GM12872 (cell line): ENCODE measurements around the gene ZNF521.

Source experiments
- TF ChIP-seq, protein P1 (sequence below): IDR thresholded peaks from 3 replicates; pipeline ENCODE4 v1.5.1; 2011; ENCODE audit warnings: low read depth, mild to moderate bottlenecking, low read length, moderate library complexity; ENCODE audit not compliant: insufficient read depth

The ZNF521 gene

DNA sequence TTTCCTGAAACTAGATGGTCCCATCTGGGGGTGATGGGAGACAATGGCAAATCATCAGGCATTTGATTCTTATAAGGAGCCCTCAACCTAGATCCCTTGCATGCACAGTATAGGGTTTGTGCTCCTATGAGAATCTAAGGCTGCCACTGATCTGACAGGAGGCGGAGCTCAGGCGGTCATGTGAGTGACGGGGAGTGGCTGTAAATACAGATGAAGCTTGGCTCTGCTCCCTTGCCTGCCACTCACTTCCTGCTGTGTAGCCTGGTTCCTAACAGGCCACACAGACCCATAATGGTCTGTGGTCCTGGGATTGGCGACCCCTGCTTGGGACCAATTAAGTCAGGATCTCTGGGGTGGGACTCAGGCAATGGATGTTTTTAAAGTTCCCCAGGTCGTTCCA lies 293.4 kb downstream of the ZNF521 start:
- TF ChIP-seq, protein P1, sequence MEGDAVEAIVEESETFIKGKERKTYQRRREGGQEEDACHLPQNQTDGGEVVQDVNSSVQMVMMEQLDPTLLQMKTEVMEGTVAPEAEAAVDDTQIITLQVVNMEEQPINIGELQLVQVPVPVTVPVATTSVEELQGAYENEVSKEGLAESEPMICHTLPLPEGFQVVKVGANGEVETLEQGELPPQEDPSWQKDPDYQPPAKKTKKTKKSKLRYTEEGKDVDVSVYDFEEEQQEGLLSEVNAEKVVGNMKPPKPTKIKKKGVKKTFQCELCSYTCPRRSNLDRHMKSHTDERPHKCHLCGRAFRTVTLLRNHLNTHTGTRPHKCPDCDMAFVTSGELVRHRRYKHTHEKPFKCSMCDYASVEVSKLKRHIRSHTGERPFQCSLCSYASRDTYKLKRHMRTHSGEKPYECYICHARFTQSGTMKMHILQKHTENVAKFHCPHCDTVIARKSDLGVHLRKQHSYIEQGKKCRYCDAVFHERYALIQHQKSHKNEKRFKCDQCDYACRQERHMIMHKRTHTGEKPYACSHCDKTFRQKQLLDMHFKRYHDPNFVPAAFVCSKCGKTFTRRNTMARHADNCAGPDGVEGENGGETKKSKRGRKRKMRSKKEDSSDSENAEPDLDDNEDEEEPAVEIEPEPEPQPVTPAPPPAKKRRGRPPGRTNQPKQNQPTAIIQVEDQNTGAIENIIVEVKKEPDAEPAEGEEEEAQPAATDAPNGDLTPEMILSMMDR: no peak

DNA sequence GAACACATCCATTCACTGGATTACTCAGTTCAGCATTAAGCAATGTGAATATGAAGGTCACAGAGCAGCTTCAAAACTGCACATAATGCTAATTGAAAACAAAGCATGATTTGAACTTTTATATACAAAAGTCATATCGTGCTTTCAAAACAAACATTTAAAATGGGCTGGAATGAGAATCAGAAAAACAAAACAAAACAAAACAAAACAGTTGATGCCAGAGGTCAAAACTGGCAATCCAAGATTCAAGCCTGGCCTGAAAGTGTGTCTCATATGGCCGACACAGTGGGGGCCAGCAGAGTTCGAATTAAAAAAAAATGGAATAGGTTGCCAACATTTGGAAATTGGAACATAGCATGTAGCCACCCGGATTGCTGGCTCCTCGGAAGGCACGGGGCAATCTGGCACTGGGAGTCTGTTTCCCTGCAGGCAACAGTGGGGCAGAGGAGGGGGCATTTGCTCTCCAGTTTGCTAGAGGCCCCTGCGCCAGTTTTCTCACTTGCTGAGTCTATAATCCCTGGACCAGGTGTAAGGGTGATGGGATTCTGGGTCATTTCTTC lies 294.4 kb downstream of the ZNF521 start:
- TF ChIP-seq, protein P1: no peak

DNA sequence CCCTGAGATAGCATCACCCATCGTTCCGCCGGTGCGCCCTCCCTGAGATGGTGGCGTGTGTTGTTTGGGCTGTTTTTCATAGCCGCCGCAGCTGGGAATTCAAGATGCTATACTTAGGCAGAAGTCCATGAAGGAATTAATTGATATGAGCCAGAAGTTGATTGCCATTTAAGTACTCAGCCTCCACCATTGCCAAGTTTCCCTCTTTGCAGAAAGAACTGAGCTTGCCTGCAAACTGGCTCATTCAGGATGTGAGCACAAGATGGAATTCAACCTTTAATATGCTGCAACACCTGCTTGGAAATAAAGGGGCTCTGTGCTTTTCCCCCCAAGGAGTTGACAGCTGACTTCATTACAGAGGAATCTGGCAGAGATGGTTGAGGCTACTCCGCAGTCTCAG lies 295.5 kb downstream of the ZNF521 start:
- TF ChIP-seq, protein P1: no peak

DNA sequence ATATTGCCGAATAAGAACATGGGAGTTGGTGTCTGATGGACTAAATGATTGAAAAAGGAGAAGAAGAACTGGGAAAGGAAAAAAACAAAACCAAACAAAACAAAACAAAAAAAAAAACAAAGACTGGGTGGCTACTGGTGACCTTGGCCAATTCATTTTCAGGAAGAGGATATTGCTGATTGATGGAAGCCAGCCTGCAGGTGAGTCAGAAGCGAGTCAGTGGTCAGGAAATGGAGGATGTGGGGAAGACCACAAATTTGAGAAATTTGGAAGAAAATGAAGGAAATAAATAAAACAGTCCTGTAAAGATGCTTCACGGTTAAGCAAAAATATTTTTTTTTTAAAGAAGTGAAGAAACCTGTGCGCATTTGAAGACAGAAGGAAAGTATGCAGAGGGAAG lies 296.9 kb downstream of the ZNF521 start:
- TF ChIP-seq, protein P1: no peak

DNA sequence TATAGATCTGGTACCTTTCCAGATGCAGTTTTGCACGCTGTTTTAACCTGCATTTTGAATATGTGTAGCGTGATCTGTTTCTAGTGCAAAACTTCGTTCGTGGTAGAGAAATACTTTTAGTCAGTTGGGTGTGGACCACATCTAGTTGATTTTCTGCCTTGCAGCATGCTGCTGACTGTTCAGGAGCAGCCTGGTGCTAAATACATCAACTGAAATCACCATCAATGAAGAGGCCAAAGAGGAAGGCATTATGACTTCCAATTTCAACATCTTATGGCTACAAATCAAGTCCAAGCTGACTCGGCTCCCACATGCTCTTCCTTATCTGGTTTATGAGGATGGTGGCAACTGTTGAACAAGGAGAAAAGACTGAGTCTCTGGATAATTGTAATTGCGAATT lies 298.5 kb downstream of the ZNF521 start:
- TF ChIP-seq, protein P1: no peak

DNA sequence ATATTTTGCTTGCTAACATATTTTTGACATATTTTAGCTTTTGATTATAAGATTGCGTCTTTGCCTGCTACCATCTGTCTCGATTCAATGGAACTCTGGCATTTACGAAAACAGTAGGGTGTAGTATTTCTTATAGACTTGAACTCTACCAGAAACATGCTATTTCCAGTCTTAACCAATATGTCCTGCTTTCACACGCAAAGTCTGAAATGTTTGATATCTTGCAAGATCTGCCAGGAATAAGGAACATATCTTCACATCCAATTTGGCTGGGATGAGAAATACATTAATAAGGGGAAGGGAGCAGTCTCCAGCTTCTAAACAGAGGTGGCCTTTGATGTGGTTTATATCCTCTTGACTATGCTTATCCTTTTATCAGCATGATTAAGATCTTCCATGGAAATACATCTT lies 299.4 kb downstream of the ZNF521 start:
- TF ChIP-seq, protein P1: no peak

DNA sequence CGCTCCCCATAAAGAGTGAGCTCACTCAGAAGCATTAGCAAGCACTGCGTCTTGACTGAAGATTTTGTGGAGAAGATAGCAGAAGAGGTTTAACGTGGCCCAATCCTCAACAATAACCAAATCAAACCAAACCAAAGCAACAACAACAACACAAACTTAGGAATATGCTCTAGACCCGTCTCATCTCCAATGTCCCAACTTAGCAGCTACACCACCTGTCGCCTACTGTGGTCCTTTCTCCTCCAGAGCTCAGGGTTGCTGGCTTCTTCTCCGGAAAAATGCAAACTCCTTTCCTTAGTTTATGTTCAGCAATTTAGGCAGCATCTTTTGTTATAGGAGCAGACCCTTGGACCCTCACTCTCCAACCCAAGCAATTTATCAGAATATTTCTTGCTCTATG lies 301.4 kb downstream of the ZNF521 start:
- TF ChIP-seq, protein P1: no peak
